GM12872 (cell line): ENCODE results near the gene UBA3.

ENCODE experiments used
- CTCF ChIP-seq: IDR thresholded peaks from 3 replicates; pipeline ENCODE4 v1.5.1; 2011; ENCODE audit warnings: low read depth, mild to moderate bottlenecking, low read length, moderate library complexity; ENCODE audit not compliant: insufficient read depth

UBA3 gene

GRCh38 chr3:69092030-69092516 lies 11.9 kb upstream of the UBA3 start:
- TF ChIP-seq CTCF: no peak

- TF ChIP-seq CTCF: no peak
Observed at GRCh38 chr3:69091389-69092029, 11.3 kb upstream of the UBA3 start.

- no peak for TF ChIP-seq CTCF
Observed at GRCh38 chr3:69090021-69090420, 9.9 kb upstream of the UBA3 start.

GRCh38 chr3:69088063-69088462 lies 7.9 kb upstream of the UBA3 start:
- 0 out of 3 replicates have a peak, but pooled peaks have one; percentile 8 for TF ChIP-seq CTCF

- no peak for TF ChIP-seq CTCF
Observed at GRCh38 chr3:69087030-69087791, 7.0 kb upstream of the UBA3 start.

- no peak for TF ChIP-seq CTCF
Observed at GRCh38 chr3:69085833-69086722, 5.9 kb upstream of the UBA3 start.
